NCI-H1092 treated with DMSO at 0.1 percent for 48 hours (cell line): ENCODE results near the gene MZT1.

Source experiments
- DNase-seq: peaks from one replicate; lab custom pipeline; 2025; lab: John Stamatoyannopoulos, UW

The MZT1 gene

DNA sequence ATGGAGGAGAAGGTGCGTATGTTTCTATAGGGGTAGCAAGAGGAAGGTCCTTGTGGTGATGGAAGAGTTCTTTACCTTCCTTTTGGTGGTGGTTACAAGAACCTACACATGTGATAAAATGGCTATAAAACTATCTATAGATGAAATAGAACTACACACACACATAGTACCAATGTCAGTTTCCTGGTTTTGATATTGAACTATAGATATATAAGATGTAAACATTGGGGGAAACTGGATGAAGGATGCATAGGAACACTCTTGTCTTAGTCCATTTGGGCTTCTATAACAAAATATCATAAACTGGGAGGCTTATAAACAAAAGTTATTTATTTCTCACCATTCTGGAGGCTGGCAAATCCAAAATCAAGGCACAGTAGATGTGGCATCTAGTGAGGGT lies 47.1 kb downstream of the MZT1 start:
- DNase-seq, result no peak

DNA sequence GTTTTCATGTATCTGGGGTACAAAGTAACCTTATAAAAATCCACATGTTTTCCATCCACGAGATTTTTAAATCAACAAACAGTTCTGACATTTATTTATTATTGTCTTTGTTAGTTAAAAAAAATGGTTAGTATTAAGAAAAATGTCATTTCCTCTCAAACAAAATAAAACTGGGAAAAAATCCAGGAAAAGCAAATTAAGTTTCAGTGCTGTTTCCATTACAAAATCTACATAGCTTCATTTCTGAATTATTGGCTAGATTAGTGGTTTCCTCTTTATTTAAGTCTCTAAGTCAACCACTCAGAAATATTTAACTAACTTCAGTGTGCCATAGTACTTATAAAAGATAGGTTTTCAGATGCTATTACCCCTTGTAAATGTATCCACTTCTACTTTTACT lies 49.1 kb downstream of the MZT1 start:
- no peak for DNase-seq

DNA sequence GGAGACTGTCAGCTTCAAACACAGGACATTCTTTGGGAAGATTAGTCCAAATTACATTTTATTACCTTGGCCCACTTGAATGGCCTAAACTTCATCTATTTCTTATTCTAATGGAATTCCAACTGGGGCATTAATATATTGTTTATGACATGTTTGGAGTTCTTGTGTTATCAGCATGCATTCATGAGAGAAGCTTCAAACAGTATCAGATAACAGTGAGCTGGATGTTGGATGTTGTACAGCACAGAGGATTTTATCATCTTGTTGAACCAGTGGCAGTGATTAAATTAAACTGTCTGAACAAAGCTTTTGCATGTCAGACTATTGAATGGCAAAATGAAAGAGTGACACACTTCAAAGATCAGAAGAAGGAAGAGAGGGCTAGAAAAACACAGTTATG lies 50.0 kb downstream of the MZT1 start:
- DNase-seq, result no peak

DNA sequence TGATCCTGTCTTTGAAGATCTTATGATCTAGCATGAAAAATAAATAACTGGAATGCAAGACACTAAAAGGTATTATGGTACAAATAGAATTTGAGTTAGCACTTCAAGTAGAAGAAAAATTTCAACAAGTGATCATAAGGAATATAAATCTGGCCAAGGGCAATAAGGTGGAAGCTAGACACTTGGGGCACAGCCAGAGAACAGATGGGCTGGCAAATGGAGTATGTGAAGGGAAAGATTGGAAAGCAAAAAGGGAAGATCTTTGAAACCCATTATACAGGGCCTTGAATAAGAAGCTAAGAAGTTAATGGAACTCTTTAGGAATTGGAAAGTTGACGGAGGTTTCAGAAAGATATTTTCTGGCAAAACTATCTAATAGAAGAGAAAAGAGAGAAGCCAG lies 61.0 kb downstream of the MZT1 start:
- DNase-seq, result no peak

DNA sequence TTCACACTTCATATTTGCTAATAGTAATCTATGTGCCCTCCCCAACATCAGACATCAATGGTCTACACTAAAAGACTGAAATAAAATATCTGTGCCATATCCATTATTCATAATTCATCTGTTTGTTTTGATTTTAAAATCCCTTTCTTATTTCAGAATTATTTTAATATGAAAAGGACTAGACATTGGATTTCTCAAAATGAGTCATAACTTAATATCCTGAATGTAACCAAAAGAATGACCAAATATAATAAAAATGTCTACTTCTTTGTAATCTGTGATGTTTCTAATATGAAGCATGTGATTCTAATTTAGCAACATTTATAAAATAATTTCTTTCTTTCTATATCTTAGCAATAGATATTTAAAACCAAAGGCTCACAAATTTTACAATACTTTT lies 64.9 kb downstream of the MZT1 start:
- no peak for DNase-seq
